Caco-2 (cell line): ENCODE data around the gene TPH2. TPM values are rescaled to one million over a fixed set of nuclear protein-coding genes. Genes with fewer than 3 reads are reported as not detected.

Experiments used
- BruUV-seq: library from RNA; stranded (reverse); fragments of 400-500 nt; replicated peaks from 2 replicates; lab custom pipeline; 2021; lab: Mats Ljungman, UMichigan
- CTCF ChIA-PET: fragments of 300-600 bp; sonication (Branson Sonifier 250); formaldehyde crosslinking; loops from one replicate; lab custom pipeline; 2022; ENCODE audit warnings: antibody characterized with exemption; lab: Charles Lee
- POLR2A ChIA-PET: fragments of 300-600 bp; sonication (Branson Sonifier 250); formaldehyde crosslinking; loops from one replicate; lab custom pipeline; 2022; ENCODE audit warnings: antibody characterized with exemption; lab: Charles Lee
- DNase-seq, 2 experiments: peaks; one replicate each; pipeline versions ENCODE4 v3.0.0 to v3.0.0-alpha.2; 2020 to 2022
- H3K27me3 ChIP-seq: replicated peaks from 2 replicates; pipeline ENCODE4 v1.6.0; 2011; ENCODE audit warnings: low read length; ENCODE audit not compliant: control insufficient read depth, insufficient read depth
- H3K36me3 ChIP-seq: 2 replicates; pipeline ENCODE4 v1.5.1; 2011; ENCODE audit warnings: low read length; ENCODE audit not compliant: control insufficient read depth, insufficient read depth
- H3K4me1 ChIP-seq: fragments of 250-450 bp; sonication (Bioruptor Pico); 2 replicates; pipeline ENCODE4 v1.5.1; 2020; ENCODE audit warnings: mild to moderate bottlenecking
- H3K4me3 ChIP-seq: 2 replicates; pipeline ENCODE4 v1.5.1; 2011; ENCODE audit warnings: low read depth, mild to moderate bottlenecking, control low read depth, low read length
- H3K9me3 ChIP-seq: fragments of 250-450 bp; sonication (Bioruptor Pico); 2 replicates; pipeline ENCODE4 v1.5.1; 2020; ENCODE audit warnings: mild to moderate bottlenecking, moderate library complexity
- H3K27ac Mint-ChIP-seq: one replicate; pipeline ENCODE4 v1.8.0; 2022; ENCODE audit warnings: mixed read lengths; ENCODE audit not compliant: unreplicated experiment
- H3K27me3 Mint-ChIP-seq: one replicate; pipeline ENCODE4 v1.8.0; 2022; ENCODE audit warnings: mixed read lengths; ENCODE audit not compliant: insufficient read depth, unreplicated experiment
- H3K36me3 Mint-ChIP-seq: one replicate; pipeline ENCODE4 v1.8.0; 2022; ENCODE audit warnings: mild to moderate bottlenecking, mixed read lengths; ENCODE audit not compliant: insufficient read depth, unreplicated experiment
- H3K4me1 Mint-ChIP-seq: one replicate; pipeline ENCODE4 v1.8.0; 2022; ENCODE audit warnings: low read depth, mixed read lengths; ENCODE audit not compliant: unreplicated experiment
- H3K4me3 Mint-ChIP-seq: one replicate; pipeline ENCODE4 v1.8.0; 2022; ENCODE audit warnings: mild to moderate bottlenecking, moderate library complexity, mixed read lengths; ENCODE audit not compliant: unreplicated experiment
- H3K9me3 Mint-ChIP-seq: one replicate; pipeline ENCODE4 v1.8.0; 2022; ENCODE audit warnings: mixed read lengths; ENCODE audit not compliant: unreplicated experiment
- intact Hi-C: fragments of 100-400 bp; cut with micrococcal nuclease; formaldehyde crosslinking; loops from one replicate; pipeline ENCODE4 v1.10.0; 2022; ENCODE audit not compliant: unreplicated experiment
- total RNA-seq: library from RNA; stranded (reverse); gene quantifications from 2 replicates; pipeline ENCODE4 v1.2.3, GENCODE V29; 2022
- TF ChIP-seq, protein P1 (sequence below), 2 experiments: fragments of 200-600 bp in 1 of 2; IDR thresholded peaks; 1 replicate in 1 of 2; 2 replicates in 1 of 2; pipeline versions ENCODE4 v1.5.1 to v1.8.0; 2011 to 2022; ENCODE audit warnings: antibody characterized with exemption in 1 of 2, control low read depth in 1 of 2, inconsistent platforms in 1 of 2, low read depth in 1 of 2, low read length in 1 of 2, mild to moderate bottlenecking in 1 of 2, moderate library complexity in 1 of 2; ENCODE audit not compliant: insufficient read depth in 1 of 2, severe bottlenecking in 1 of 2, unreplicated experiment in 1 of 2

The TPH2 gene
- total RNA-seq, 1 experiment from 2014 or later, result not detected

DNA sequence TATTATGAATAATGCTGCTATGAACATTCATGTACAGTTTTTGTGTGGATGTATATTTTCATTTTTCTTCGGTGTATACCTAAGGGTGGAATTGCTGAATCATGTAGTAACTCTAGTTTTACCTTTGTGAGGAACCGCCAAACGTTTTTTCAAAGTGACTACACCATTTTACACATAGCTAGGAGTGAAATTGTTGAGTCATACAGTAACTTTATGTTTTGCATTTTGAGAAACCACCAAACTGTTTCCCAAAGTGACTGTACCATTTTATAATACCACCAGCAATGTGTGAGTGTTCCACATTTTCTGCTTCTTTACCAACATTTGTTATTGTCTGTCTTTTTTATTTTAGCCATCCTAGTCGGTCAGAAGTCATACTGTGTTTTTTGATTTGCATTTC, 3.1 kb upstream of the TPH2 start:
- Histone ChIP-seq H3K27me3 (no peaks in the 10 kb centered on the region), H3K4me3 (no peak overlapping the region), H3K36me3 (no peaks in the 10 kb centered on the region), H3K4me1 (no peaks in the 10 kb centered on the region), H3K9me3 (no peaks in the 10 kb centered on the region)
- intact Hi-C loops, result no loop called here
- H3K27me3 Mint-ChIP-seq, result peaks cover 8% of the 10 kb centered on the region
- no peaks in the 10 kb centered on the region for H3K4me1 Mint-ChIP-seq
- H3K36me3 Mint-ChIP-seq, result no peaks in the 10 kb centered on the region
- TF ChIP-seq, protein P1, sequence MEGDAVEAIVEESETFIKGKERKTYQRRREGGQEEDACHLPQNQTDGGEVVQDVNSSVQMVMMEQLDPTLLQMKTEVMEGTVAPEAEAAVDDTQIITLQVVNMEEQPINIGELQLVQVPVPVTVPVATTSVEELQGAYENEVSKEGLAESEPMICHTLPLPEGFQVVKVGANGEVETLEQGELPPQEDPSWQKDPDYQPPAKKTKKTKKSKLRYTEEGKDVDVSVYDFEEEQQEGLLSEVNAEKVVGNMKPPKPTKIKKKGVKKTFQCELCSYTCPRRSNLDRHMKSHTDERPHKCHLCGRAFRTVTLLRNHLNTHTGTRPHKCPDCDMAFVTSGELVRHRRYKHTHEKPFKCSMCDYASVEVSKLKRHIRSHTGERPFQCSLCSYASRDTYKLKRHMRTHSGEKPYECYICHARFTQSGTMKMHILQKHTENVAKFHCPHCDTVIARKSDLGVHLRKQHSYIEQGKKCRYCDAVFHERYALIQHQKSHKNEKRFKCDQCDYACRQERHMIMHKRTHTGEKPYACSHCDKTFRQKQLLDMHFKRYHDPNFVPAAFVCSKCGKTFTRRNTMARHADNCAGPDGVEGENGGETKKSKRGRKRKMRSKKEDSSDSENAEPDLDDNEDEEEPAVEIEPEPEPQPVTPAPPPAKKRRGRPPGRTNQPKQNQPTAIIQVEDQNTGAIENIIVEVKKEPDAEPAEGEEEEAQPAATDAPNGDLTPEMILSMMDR (IDR thresholded peaks at IDR 0.05; ENCODE audit: insufficient read depth in 1 of 2, low read depth in 1 of 2, low read length in 1 of 2, severe bottlenecking in 1 of 2, unreplicated experiment in 1 of 2), result no peak
- CTCF ChIA-PET, result no interaction called here
- BruUV-seq, result no TSS peak
- H3K27ac Mint-ChIP-seq, result no peak overlapping the region
- no peak for DNase-seq
- POLR2A ChIA-PET, result no interaction called here
- no peak overlapping the region for H3K4me3 Mint-ChIP-seq
- no peaks in the 10 kb centered on the region for H3K9me3 Mint-ChIP-seq

- POLR2A ChIA-PET, result no interaction called here
- TF ChIP-seq, protein P1 (IDR thresholded peaks at IDR 0.05; ENCODE audit: insufficient read depth in 1 of 2, low read depth in 1 of 2, low read length in 1 of 2, severe bottlenecking in 1 of 2, unreplicated experiment in 1 of 2), result no peak
- no TSS peak for BruUV-seq
Measured at GRCh38 chr12:71940068-71940467, 1.4 kb downstream of the TPH2 start.

GRCh38 chr12:71941174-71941573, 2.5 kb downstream of the TPH2 start:
- Mint-ChIP-seq H3K27ac (no peak overlapping the region), H3K4me1 (no peaks in the 10 kb centered on the region), H3K36me3 (no peaks in the 10 kb centered on the region), H3K4me3 (no peak overlapping the region), H3K9me3 (no peaks in the 10 kb centered on the region), H3K27me3 (peaks cover 12% of the 10 kb centered on the region)
- CTCF ChIA-PET, result no interaction called here
- TF ChIP-seq, protein P1 (IDR thresholded peaks at IDR 0.05; ENCODE audit: insufficient read depth in 1 of 2, low read depth in 1 of 2, low read length in 1 of 2, severe bottlenecking in 1 of 2, unreplicated experiment in 1 of 2), result no peak
- BruUV-seq, result no TSS peak
- no peaks in the 10 kb centered on the region for H3K27me3 ChIP-seq
- POLR2A ChIA-PET, result no interaction called here
- no peak for DNase-seq
- H3K4me3 ChIP-seq, result no peak overlapping the region
- no peaks in the 10 kb centered on the region for H3K4me1 ChIP-seq
- H3K9me3 ChIP-seq, result no peaks in the 10 kb centered on the region
- H3K36me3 ChIP-seq, result no peaks in the 10 kb centered on the region
- intact Hi-C loops, result no loop called here

More at GRCh38 chr12:71940068-71940467, 1.4 kb downstream of the TPH2 start:
- Mint-ChIP-seq H3K27ac (no peak overlapping the region), H3K4me3 (no peak overlapping the region), H3K4me1 (no peaks in the 10 kb centered on the region), H3K27me3 (peaks cover 18% of the 10 kb centered on the region), H3K36me3 (no peaks in the 10 kb centered on the region), H3K9me3 (no peaks in the 10 kb centered on the region)
- no peaks in the 10 kb centered on the region for H3K27me3 ChIP-seq
- no peak overlapping the region for H3K4me3 ChIP-seq
- no peak for DNase-seq
- H3K9me3 ChIP-seq, result no peaks in the 10 kb centered on the region
- H3K36me3 ChIP-seq, result no peaks in the 10 kb centered on the region
- CTCF ChIA-PET, result no interaction called here
- H3K4me1 ChIP-seq, result no peaks in the 10 kb centered on the region
- intact Hi-C loops, result no loop called here
